GM10248 (cell line): ENCODE measurements around the gene SPAG4.

ENCODE experiments used
- CTCF ChIA-PET: fragments of 300-600 bp; sonication (Branson Sonifier 250); formaldehyde crosslinking; extraction: SDS; loops from one replicate; lab custom pipeline; 2021; ENCODE audit warnings: antibody characterized with exemption; lab: Yijun Ruan, JAX
- POLR2A ChIA-PET: fragments of 350-650 bp; sonication (Branson Sonifier 250); formaldehyde crosslinking; extraction: SDS; loops from one replicate; lab custom pipeline; 2020; ENCODE audit warnings: antibody characterized with exemption; lab: Yijun Ruan, JAX
- DNase-seq: peaks from one replicate; pipeline ENCODE4 v3.0.0; 2012; ENCODE audit errors: extremely low spot score
- CTCF ChIP-seq: IDR thresholded peaks from 2 replicates; pipeline ENCODE4 v1.5.1; 2012; ENCODE audit warnings: mild to moderate bottlenecking, low read depth; ENCODE audit errors: extremely low read depth, missing control alignments, control extremely low read depth

The SPAG4 gene

GRCh38 chr20:35610833-35611427, 4.7 kb upstream of the SPAG4 start:
- no peak for DNase-seq
- CTCF ChIA-PET = no interaction called here
- no peak for TF ChIP-seq CTCF
- POLR2A ChIA-PET = no interaction called here

GRCh38 chr20:35611482-35611881, 4.1 kb upstream of the SPAG4 start:
- peak; percentile 79 for DNase-seq
- no peak for TF ChIP-seq CTCF
- ChIA-PET CTCF (no interaction called here), POLR2A (no interaction called here)

- POLR2A ChIA-PET = interaction anchor here (0.7 to 2.4 kb wide), 4 partner anchors 50 to 162 kb away, joined by 3 to 8 read pairs (median 4); partner anchors contain the start of gene RBM39
- peak; percentile 70 for DNase-seq
- no peak for TF ChIP-seq CTCF
These were observed 1.1 kb downstream of the SPAG4 start for GRCh38 chr20:35616465-35617396.

GRCh38 chr20:35617397-35618262, 2.0 kb downstream of the SPAG4 start:
- peak; percentile 67 for DNase-seq
- ChIA-PET POLR2A (interaction anchor here (0.7 to 2.4 kb wide), 3 partner anchors 122 to 163 kb away, joined by 3 to 8 read pairs (median 4); partner anchors contain the start of gene RBM39), CTCF (interaction anchor here (0.8 to 6.7 kb wide), 12 partner anchors 13 to 337 kb away, joined by 3 to 87 read pairs (median 7); partner anchors contain the start of gene SCAND1)
- TF ChIP-seq CTCF = peak; percentile 36

More at GRCh38 chr20:35616465-35617396, 1.1 kb downstream of the SPAG4 start:
- CTCF ChIA-PET = interaction anchor here (0.8 to 6.7 kb wide), 6 partner anchors 13 to 54 kb away, joined by 3 to 87 read pairs (median 4); partner anchors contain the start of genes CPNE1 and RBM12

- TF ChIP-seq CTCF = no peak
- no peak for DNase-seq
- POLR2A ChIA-PET = interaction anchor here (0.6 to 2.0 kb wide), 3 partner anchors 45 to 232 kb away, joined by 3 to 14 read pairs (median 4); partner anchors contain the start of genes CPNE1, RBM12 and RBM39
- CTCF ChIA-PET = interaction anchor here (0.9 to 6.7 kb wide), 23 partner anchors 9 to 336 kb away, joined by 3 to 87 read pairs (median 7); partner anchors contain the start of genes CPNE1, RBM12 and SCAND1
These were observed 2.9 kb downstream of the SPAG4 start for GRCh38 chr20:35618263-35619131.
